Right lung (tissue), 5 donors: ENCODE data around the gene FBXO17. TPM values are rescaled to one million over a fixed set of nuclear protein-coding genes. Genes with fewer than 3 reads are reported as not detected.

Experiments
- DNase-seq, 2 donors: peaks; one replicate each; pipeline ENCODE4 v3.0.0-alpha.2; 2013
- polyA plus RNA-seq, 5 donors: library from polyadenylated mRNA; unstranded; fragments of 120-200 nt; gene quantifications; one replicate each; pipeline versions ENCODE4 v1.2.1 to v1.2.3, GENCODE V29; 2013; ENCODE audit warnings: inconsistent platforms in 1 of 5, low replicate concordance in 1 of 5; ENCODE audit not compliant: insufficient read length in 5 of 5, insufficient read depth in 1 of 5

FBXO17 gene
- polyA plus RNA-seq, 5 donors, result 36.5 to 48.9 (median 44.2) TPM

DNA sequence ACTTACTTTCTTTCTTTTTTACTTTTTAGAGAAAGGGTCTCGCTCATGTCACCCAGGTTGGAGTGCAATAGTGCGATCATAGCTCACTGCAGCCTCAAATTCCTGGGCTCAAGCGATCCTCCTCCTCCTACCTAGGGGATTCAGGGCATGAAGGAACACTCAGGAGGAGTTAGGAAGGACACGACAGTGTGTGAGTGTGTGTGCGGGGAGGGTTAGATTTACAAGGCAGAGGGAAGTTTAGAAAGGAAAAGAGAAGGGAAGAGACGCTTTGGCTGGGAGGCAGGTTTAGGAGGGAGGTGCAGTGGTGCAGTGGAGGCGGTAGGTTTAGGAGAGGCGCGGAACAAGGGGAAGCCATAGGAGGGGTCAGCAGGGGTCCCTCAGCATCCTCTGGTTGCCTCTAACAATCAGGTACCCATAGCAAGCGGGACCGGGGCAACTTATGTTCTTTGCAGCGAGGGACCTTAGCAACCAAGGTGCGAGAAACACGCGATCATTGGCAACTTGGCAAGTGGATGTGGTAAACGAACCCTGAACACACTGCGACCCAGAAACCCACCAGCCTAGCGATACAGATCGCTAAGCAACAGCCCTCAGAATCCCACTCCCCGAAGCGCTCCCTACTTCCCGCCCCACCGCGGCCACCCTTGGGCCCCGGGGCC is 76.6 kb downstream of the FBXO17 start:
- DNase-seq, result no peak

DNA sequence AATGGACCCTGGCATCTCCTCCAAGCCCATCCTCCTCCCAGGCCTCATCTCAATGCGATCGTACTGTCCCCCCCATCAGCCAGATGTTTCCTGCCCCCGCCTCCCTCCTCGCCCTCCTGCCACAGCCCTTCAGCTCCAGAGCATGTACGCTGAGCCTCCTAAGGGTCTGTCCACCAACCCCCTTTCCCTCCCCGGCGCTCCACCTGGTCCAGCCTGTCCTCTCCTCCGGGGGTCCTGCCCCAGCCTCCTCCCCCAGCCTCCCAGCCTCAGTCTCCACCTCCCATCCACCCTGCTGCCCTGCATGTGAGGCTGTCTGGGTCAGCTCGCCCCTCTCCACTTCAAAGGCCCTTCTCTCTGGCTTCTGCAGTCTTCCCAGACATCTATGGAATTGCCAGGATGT is 80.6 kb downstream of the FBXO17 start:
- DNase-seq, result no peak

- no peak for DNase-seq
These were observed 82.2 kb downstream of the FBXO17 start for GRCh38 chr19:38893341-38893771.

DNA sequence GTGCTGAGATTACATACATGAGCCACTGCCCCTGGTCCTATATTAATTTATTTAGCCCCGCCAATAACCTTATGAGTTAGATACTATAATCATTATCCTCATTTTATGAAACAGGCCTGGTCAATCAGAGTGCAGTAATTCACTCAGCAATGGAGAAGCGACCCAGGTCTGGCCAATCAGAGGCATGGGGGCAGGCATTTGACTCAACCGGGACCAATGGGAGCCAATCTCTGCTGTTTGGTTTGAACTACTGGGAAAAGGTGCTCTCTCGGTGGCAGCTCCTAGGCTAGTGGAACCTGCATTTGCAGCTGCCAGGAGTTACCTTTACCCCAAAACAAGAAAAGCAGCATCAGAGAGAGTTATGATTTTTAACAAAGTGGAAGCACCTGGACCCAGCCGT is 82.7 kb downstream of the FBXO17 start:
- no peak for DNase-seq

- DNase-seq, result no peak
These were observed 83.8 kb downstream of the FBXO17 start for GRCh38 chr19:38891771-38892170.

Other genes starting within 250 kb of the FBXO17 start
- 1 to 10 TPM; 2.4 to 5.7 (median 3.6) TPM for gene CAPN12, start 231.3 kb downstream of the FBXO17 start, polyA plus RNA-seq
- gene LGALS7, start 202.2 kb downstream of the FBXO17 start, polyA plus RNA-seq, result 1 to 10 TPM in 2 of 5 donors, under 1 TPM in 2, not detected in 1; 0.26 to 2.2 (median 1.2) TPM
- gene LGALS7B, start 186.5 kb downstream of the FBXO17 start, polyA plus RNA-seq, result 1 to 10 TPM in 3 of 5 donors, under 1 TPM in 1, not detected in 1; 0.71 to 1.2 (median 1.1) TPM
- gene LGALS4, start 162.8 kb downstream of the FBXO17 start, polyA plus RNA-seq, result 1 to 10 TPM in 4 of 5 donors, under 1 TPM in 1; 0.83 to 4.7 (median 2.5) TPM
- 100 to 1,000 TPM in 3 of 5 donors, 10 to 100 TPM in 2; 86.0 to 132 (median 117) TPM for gene ECH1, start 143.9 kb downstream of the FBXO17 start, polyA plus RNA-seq
- 100 to 1,000 TPM; 370 to 435 (median 405) TPM for gene HNRNPL, start 125.8 kb downstream of the FBXO17 start, polyA plus RNA-seq
- gene RINL, start 97.5 kb downstream of the FBXO17 start, polyA plus RNA-seq, result 1 to 10 TPM; 6.4 to 9.4 (median 8.4) TPM
- 10 to 100 TPM; 46.7 to 60.0 (median 56.8) TPM for gene SIRT2, start 76.1 kb downstream of the FBXO17 start, polyA plus RNA-seq
- gene NFKBIB, start 75.8 kb downstream of the FBXO17 start, polyA plus RNA-seq, result 10 to 100 TPM in 1 of 5 donors, 1 to 10 TPM in 4; 4.7 to 10.1 (median 5.5) TPM
- 1 to 10 TPM in 2 of 5 donors, under 1 TPM in 2, not detected in 1; 0.46 to 1.1 (median 0.80) TPM for gene CCER2, start 63.6 kb downstream of the FBXO17 start, polyA plus RNA-seq
- gene SARS2, start 45.0 kb downstream of the FBXO17 start, polyA plus RNA-seq, result 10 to 100 TPM; 28.8 to 42.3 (median 37.7) TPM
- gene MRPS12, start 44.8 kb downstream of the FBXO17 start, polyA plus RNA-seq, result 10 to 100 TPM; 10.9 to 25.8 (median 15.0) TPM
- 1 to 10 TPM; 3.6 to 5.1 (median 4.1) TPM for gene FBXO27, start 56.8 kb upstream of the FBXO17 start, polyA plus RNA-seq
- gene ACP7, start 108.6 kb upstream of the FBXO17 start, polyA plus RNA-seq, result under 1 TPM; 0.08 to 0.16 (median 0.14) TPM
- 10 to 100 TPM; 32.3 to 71.0 (median 52.4) TPM for gene PAK4, start 150.0 kb upstream of the FBXO17 start, polyA plus RNA-seq
- gene NCCRP1, start 221.2 kb upstream of the FBXO17 start, polyA plus RNA-seq, result under 1 TPM; 0.09 to 0.29 (median 0.21) TPM
- gene SYCN, start 228.5 kb upstream of the FBXO17 start, polyA plus RNA-seq, result not detected